ENCODE measurements around the gene RASGRP2.

DNA sequence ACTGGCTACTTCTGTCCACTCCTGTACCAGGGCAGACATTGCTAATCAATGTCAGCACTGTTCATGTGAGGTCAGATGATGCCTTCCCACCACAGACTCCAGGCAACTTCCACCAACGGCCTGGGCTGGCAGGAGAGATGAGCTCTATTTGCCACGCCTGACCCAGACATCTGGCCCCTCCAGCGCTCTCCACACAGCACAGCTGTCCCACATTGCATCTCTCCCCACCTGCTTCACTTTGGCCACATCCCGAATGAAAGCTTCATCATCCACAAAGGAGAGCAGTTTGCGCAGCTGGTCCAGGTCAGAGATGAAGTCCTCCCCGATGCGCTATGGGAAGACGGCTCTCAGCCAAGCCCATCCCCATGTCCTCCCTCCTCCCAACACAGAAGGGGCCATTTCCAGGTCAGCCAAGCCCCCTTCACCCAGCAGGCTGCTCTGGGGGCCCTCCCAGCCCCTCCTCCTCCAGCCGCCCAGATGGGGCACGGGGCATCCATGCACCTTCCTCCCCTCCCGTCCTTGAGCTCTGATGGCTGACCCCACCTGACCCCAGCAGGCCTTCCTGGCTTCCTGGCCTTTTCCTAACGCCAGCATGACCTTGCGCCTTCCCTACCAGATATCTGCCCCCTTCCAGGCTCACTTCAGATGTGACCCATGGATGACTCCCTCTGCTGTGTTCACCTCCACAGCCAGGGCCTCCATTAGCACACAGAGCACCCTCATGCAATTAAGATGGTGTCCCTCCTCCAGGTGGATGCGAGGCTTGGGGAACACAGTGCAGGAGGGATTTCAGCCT lies 8.4 kb upstream of the RASGRP2 start:
- no peak for TF ChIP-seq POLR2A (IDR thresholded peaks at IDR 0.05)
- TF ChIP-seq, protein P1, sequence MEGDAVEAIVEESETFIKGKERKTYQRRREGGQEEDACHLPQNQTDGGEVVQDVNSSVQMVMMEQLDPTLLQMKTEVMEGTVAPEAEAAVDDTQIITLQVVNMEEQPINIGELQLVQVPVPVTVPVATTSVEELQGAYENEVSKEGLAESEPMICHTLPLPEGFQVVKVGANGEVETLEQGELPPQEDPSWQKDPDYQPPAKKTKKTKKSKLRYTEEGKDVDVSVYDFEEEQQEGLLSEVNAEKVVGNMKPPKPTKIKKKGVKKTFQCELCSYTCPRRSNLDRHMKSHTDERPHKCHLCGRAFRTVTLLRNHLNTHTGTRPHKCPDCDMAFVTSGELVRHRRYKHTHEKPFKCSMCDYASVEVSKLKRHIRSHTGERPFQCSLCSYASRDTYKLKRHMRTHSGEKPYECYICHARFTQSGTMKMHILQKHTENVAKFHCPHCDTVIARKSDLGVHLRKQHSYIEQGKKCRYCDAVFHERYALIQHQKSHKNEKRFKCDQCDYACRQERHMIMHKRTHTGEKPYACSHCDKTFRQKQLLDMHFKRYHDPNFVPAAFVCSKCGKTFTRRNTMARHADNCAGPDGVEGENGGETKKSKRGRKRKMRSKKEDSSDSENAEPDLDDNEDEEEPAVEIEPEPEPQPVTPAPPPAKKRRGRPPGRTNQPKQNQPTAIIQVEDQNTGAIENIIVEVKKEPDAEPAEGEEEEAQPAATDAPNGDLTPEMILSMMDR (IDR thresholded peaks at IDR 0.05) = no peak
